AG09309 (cell line): ENCODE measurements around the gene ZKSCAN4.

Source experiments
- DNase-seq: peaks from one replicate; pipeline ENCODE4 v3.0.0-alpha.2; 2010; ENCODE audit warnings: low read depth
- H3K4me3 ChIP-seq: 2 replicates; pipeline ENCODE4 v1.5.1; 2011; ENCODE audit warnings: mild to moderate bottlenecking, low read depth, low read length, moderate library complexity; ENCODE audit not compliant: control insufficient read depth
- CTCF ChIP-seq: IDR thresholded peaks from 2 replicates; pipeline ENCODE4 v1.5.1; 2011; ENCODE audit warnings: mild to moderate bottlenecking, low read depth, low read length, inconsistent platforms; ENCODE audit not compliant: insufficient read depth, control insufficient read depth; ENCODE audit errors: missing control alignments

Gene ZKSCAN4

GRCh38 chr6:28211840-28212509, 40.1 kb downstream of the ZKSCAN4 start:
- TF ChIP-seq CTCF: no peak
- H3K4me3 ChIP-seq: peak overlapping the region; percentile 51; the same call in 1 of the 2 replicates
- no peak for DNase-seq

GRCh38 chr6:28209753-28210535, 42.1 kb downstream of the ZKSCAN4 start:
- no peak for TF ChIP-seq CTCF
- no peak overlapping the region for H3K4me3 ChIP-seq
- DNase-seq: no peak

DNA sequence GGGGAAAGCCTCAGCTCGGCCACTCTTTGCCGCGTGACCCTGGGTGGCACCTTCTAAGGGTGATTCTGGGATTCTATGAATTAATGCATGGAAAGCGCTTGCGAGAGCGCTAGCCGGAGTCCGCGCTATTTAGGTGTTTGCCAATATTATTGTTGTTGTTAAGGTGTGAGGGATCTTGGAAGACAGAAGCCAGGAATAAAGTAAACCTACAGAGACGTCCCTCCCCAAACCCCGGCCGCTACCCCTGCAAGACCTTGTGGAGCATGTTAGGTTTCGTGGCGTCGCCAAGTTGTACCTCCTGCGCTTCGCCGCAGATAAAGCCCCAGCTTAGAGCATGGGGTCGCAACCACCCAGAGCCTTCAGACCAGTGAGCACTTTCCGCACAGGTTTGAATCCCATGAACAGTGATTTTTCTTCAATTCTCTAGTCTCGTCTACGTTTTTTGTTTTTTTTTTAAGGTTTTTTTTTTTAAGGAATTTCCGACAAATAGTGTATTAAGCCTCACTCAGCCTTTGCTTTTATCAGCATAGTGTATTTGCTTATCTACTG, 43.9 kb downstream of the ZKSCAN4 start:
- no peak for TF ChIP-seq CTCF
- peak overlapping the region; percentile 53 for H3K4me3 ChIP-seq
- DNase-seq: no peak

GRCh38 chr6:28207510-28208110, 44.5 kb downstream of the ZKSCAN4 start:
- TF ChIP-seq CTCF: no peak
- peak overlapping the region; percentile 53 for H3K4me3 ChIP-seq
- DNase-seq: no peak

GRCh38 chr6:28206928-28207509, 45.0 kb downstream of the ZKSCAN4 start:
- DNase-seq: no peak
- H3K4me3 ChIP-seq: peak overlapping the region; percentile 53
- TF ChIP-seq CTCF: no peak

DNA sequence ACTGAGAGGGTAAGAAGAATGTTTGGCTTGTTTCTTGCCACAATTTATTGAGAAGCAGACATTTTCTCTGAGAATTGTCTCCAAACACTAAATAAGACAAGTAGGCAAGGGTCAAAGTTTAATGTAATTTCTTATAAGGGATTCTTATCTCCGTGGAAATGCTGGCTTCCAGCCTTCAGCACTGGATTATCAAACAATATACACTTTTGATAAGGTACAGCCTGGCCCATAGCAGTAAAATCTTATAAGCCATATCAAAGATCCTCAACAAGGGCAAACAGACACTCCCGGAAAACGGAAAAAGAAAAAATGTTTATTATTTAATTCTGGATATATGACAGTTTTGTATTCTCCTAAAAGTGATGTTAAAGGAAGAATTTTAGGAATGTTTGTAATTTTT, 45.5 kb downstream of the ZKSCAN4 start:
- no peak overlapping the region for H3K4me3 ChIP-seq
- no peak for DNase-seq
- no peak for TF ChIP-seq CTCF
